HCT116 (cell line): ENCODE results near the gene PRELP.

Experiments
- CEBPB ChIP-seq: IDR thresholded peaks from 2 replicates; pipeline ENCODE4 v1.6.1; 2012; ENCODE audit warnings: low read depth
- EGR1 ChIP-seq: IDR thresholded peaks from 2 replicates; pipeline ENCODE4 v1.6.1; 2012; ENCODE audit warnings: low read depth
- EZH2 ChIP-seq: fragments of 200-600 bp; sonication (generic); IDR thresholded peaks from 2 replicates; pipeline ENCODE4 v1.6.1; 2017; ENCODE audit warnings: antibody characterized with exemption, mixed run types
- EZH2phosphoT487 ChIP-seq: fragments of 200-600 bp; IDR thresholded peaks from 2 replicates; pipeline ENCODE4 v1.6.1; 2018; ENCODE audit warnings: antibody characterized with exemption, borderline replicate concordance
- JUND ChIP-seq: IDR thresholded peaks from 2 replicates; pipeline ENCODE4 v1.6.1; 2012
- POLR2A ChIP-seq: IDR thresholded peaks from 2 replicates; pipeline ENCODE4 v1.7.0; 2011; ENCODE audit warnings: borderline replicate concordance; ENCODE audit not compliant: insufficient read depth, insufficient read length; ENCODE audit errors: extremely low read depth
- POLR2AphosphoS5 ChIP-seq: IDR thresholded peaks from 2 replicates; pipeline ENCODE4 v1.6.1; 2011; ENCODE audit warnings: mild to moderate bottlenecking, low read depth, low read length, moderate library complexity
- SP1 ChIP-seq: IDR thresholded peaks from 2 replicates; pipeline ENCODE4 v1.6.1; 2012; ENCODE audit warnings: low read depth
- TCF7L2 ChIP-seq: IDR thresholded peaks from 2 replicates; pipeline ENCODE4 v1.7.0; 2011; ENCODE audit warnings: borderline replicate concordance, inconsistent platforms; ENCODE audit not compliant: insufficient read depth, insufficient read length; ENCODE audit errors: extremely low read depth
- TF ChIP-seq, protein P1 (sequence below), 3 experiments: fragments of 200-600 bp in 1 of 3; sonication (generic) in 1 of 3; IDR thresholded peaks in 2 of 3; conservative IDR thresholded peaks in 1 of 3; 2 replicates each; pipeline ENCODE4 v1.5.1; 2012 to 2017; ENCODE audit warnings: low read depth in 2 of 3, low read length in 2 of 3, antibody characterized with exemption in 1 of 3, borderline replicate concordance in 1 of 3, control low read depth in 1 of 3, mild to moderate bottlenecking in 1 of 3, mixed read lengths in 1 of 3, mixed run types in 1 of 3, moderate library complexity in 1 of 3; ENCODE audit not compliant: insufficient read depth in 1 of 3
- TF ChIP-seq, protein P2 (sequence below): IDR thresholded peaks from 2 replicates; pipeline ENCODE4 v1.6.1; 2012; ENCODE audit warnings: low read depth

DNA sequence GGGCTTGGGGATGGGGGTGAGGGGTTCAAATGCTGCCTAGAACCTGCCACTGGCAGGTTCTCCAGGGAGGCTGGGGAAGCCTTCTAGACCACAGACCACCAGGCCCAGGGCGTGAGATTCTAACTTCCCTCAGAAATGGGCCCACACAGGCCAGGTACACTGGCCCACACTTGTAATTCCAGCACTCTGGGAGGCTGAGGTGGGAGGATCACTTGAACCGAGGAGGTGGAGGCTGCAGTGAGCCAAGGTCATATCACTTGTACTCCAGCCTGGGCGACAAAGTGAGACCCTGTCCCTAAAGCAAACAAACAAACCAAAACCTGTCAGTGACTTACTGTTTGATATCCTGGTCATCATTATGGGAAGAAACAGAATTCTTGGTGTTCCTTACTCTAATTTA, 50.1 kb downstream of the PRELP start:
- TF ChIP-seq EZH2phosphoT487 (no peak), SP1 (no peak), POLR2AphosphoS5 (no peak), EZH2 (no peak), POLR2A (no peak), JUND (no peak), CEBPB (no peak), TCF7L2 (no peak), EGR1 (no peak)
- TF ChIP-seq, protein P1, sequence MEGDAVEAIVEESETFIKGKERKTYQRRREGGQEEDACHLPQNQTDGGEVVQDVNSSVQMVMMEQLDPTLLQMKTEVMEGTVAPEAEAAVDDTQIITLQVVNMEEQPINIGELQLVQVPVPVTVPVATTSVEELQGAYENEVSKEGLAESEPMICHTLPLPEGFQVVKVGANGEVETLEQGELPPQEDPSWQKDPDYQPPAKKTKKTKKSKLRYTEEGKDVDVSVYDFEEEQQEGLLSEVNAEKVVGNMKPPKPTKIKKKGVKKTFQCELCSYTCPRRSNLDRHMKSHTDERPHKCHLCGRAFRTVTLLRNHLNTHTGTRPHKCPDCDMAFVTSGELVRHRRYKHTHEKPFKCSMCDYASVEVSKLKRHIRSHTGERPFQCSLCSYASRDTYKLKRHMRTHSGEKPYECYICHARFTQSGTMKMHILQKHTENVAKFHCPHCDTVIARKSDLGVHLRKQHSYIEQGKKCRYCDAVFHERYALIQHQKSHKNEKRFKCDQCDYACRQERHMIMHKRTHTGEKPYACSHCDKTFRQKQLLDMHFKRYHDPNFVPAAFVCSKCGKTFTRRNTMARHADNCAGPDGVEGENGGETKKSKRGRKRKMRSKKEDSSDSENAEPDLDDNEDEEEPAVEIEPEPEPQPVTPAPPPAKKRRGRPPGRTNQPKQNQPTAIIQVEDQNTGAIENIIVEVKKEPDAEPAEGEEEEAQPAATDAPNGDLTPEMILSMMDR (IDR thresholded peaks at IDR 0.05 in 2 of 3, conservative IDR thresholded peaks at IDR 0.05 in 1 of 3; ENCODE audit: borderline replicate concordance in 1 of 3, insufficient read depth in 1 of 3, low read depth in 2 of 3, low read length in 2 of 3): no peak
- TF ChIP-seq, protein P2, sequence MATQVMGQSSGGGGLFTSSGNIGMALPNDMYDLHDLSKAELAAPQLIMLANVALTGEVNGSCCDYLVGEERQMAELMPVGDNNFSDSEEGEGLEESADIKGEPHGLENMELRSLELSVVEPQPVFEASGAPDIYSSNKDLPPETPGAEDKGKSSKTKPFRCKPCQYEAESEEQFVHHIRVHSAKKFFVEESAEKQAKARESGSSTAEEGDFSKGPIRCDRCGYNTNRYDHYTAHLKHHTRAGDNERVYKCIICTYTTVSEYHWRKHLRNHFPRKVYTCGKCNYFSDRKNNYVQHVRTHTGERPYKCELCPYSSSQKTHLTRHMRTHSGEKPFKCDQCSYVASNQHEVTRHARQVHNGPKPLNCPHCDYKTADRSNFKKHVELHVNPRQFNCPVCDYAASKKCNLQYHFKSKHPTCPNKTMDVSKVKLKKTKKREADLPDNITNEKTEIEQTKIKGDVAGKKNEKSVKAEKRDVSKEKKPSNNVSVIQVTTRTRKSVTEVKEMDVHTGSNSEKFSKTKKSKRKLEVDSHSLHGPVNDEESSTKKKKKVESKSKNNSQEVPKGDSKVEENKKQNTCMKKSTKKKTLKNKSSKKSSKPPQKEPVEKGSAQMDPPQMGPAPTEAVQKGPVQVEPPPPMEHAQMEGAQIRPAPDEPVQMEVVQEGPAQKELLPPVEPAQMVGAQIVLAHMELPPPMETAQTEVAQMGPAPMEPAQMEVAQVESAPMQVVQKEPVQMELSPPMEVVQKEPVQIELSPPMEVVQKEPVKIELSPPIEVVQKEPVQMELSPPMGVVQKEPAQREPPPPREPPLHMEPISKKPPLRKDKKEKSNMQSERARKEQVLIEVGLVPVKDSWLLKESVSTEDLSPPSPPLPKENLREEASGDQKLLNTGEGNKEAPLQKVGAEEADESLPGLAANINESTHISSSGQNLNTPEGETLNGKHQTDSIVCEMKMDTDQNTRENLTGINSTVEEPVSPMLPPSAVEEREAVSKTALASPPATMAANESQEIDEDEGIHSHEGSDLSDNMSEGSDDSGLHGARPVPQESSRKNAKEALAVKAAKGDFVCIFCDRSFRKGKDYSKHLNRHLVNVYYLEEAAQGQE: no peak
